Effector memory CD8-positive, alpha-beta T cell (primary cell): ENCODE measurements around the gene PRDM15.

Source experiments
- ATAC-seq: fragments of 150-1000 bp; cut with Tn5 transposase; replicated peaks from 2 replicates; pipeline ENCODE4 v1.10.0; 2021; ENCODE audit warnings: mild to moderate bottlenecking, moderate library complexity
- DNase-seq, 3 experiments: peaks; one replicate each; pipeline ENCODE4 v3.0.0; 2021
- H3K27ac Mint-ChIP-seq, 2 donors: one replicate each; pipeline ENCODE4 v1.8.0; 2022; ENCODE audit warnings: mild to moderate bottlenecking in 2 of 2, mixed read lengths in 2 of 2, moderate library complexity in 2 of 2
- H3K27me3 Mint-ChIP-seq, 2 donors: one replicate each; pipeline ENCODE4 v1.8.0; 2022; ENCODE audit warnings: mixed read lengths in 2 of 2
- H3K36me3 Mint-ChIP-seq: one replicate; pipeline ENCODE4 v1.8.0; 2022; ENCODE audit warnings: mild to moderate bottlenecking, moderate library complexity, mixed read lengths; ENCODE audit not compliant: insufficient read depth
- H3K4me1 Mint-ChIP-seq, 2 donors: one replicate each; pipeline ENCODE4 v1.8.0; 2022; ENCODE audit warnings: low read depth in 2 of 2, mixed read lengths in 2 of 2
- H3K4me3 Mint-ChIP-seq, 2 donors: one replicate each; pipeline ENCODE4 v1.8.0; 2022; ENCODE audit warnings: mild to moderate bottlenecking in 2 of 2, mixed read lengths in 2 of 2, moderate library complexity in 2 of 2
- H3K9me3 Mint-ChIP-seq, 2 donors: one replicate each; pipeline ENCODE4 v1.8.0; 2022; ENCODE audit warnings: mixed read lengths in 2 of 2

PRDM15 gene

GRCh38 chr21:41832596-41833496, 46.3 kb downstream of the PRDM15 start:
- Mint-ChIP-seq H3K4me1 (no peaks in the 10 kb centered on the region), H3K27me3 (no peaks in the 10 kb centered on the region), H3K9me3 (no peaks in the 10 kb centered on the region), H3K27ac (no peak overlapping the region), H3K4me3 (no peak overlapping the region), H3K36me3 (peaks cover 11% of the 10 kb centered on the region)
- ATAC-seq (no peak), DNase-seq (no peak)

- ATAC-seq, result no peak
- Mint-ChIP-seq H3K4me3 (no peak overlapping the region), H3K27ac (no peak overlapping the region), H3K36me3 (peaks cover 9% of the 10 kb centered on the region), H3K27me3 (no peaks in the 10 kb centered on the region), H3K4me1 (no peaks in the 10 kb centered on the region), H3K9me3 (no peaks in the 10 kb centered on the region)
- no peak for DNase-seq
Observed at GRCh38 chr21:41831866-41832595, 47.1 kb downstream of the PRDM15 start.

GRCh38 chr21:41831453-41831831, 47.7 kb downstream of the PRDM15 start:
- no peaks in the 10 kb centered on the region for H3K9me3 Mint-ChIP-seq

GRCh38 chr21:41830764-41831452, 48.2 kb downstream of the PRDM15 start:
- Mint-ChIP-seq H3K9me3 (no peaks in the 10 kb centered on the region), H3K4me1 (no peaks in the 10 kb centered on the region), H3K4me3 (no peak overlapping the region), H3K36me3 (peaks cover 4% of the 10 kb centered on the region), H3K27ac (no peak overlapping the region), H3K27me3 (no peaks in the 10 kb centered on the region)
- no peak for ATAC-seq
- DNase-seq, result no peak

More at GRCh38 chr21:41831453-41831831, 47.7 kb downstream of the PRDM15 start:
- Mint-ChIP-seq H3K36me3 (peaks cover 6% of the 10 kb centered on the region), H3K27me3 (no peaks in the 10 kb centered on the region), H3K27ac (no peak overlapping the region), H3K4me3 (no peak overlapping the region), H3K4me1 (no peaks in the 10 kb centered on the region)
- ATAC-seq, result no peak
- no peak for DNase-seq

- no peak overlapping the region for H3K4me3 Mint-ChIP-seq
- no peaks in the 10 kb centered on the region for H3K4me1 Mint-ChIP-seq
- peaks cover under 1% of the 10 kb centered on the region for H3K36me3 Mint-ChIP-seq
- no peak for DNase-seq
- no peaks in the 10 kb centered on the region for H3K9me3 Mint-ChIP-seq
- no peaks in the 10 kb centered on the region for H3K27me3 Mint-ChIP-seq
- H3K27ac Mint-ChIP-seq, result no peak overlapping the region
- ATAC-seq, result no peak
Observed at GRCh38 chr21:41830145-41830707, 48.9 kb downstream of the PRDM15 start.

- ATAC-seq (no peak), DNase-seq (no peak)
- H3K4me3 Mint-ChIP-seq, result no peak overlapping the region
- no peaks in the 10 kb centered on the region for H3K9me3 Mint-ChIP-seq
- no peak overlapping the region for H3K27ac Mint-ChIP-seq
- no peaks in the 10 kb centered on the region for H3K27me3 Mint-ChIP-seq
- no peaks in the 10 kb centered on the region for H3K4me1 Mint-ChIP-seq
- peaks cover 8% of the 10 kb centered on the region for H3K36me3 Mint-ChIP-seq
Observed at GRCh38 chr21:41828884-41829360, 50.2 kb downstream of the PRDM15 start.

GRCh38 chr21:41827951-41828883, 50.9 kb downstream of the PRDM15 start:
- H3K36me3 Mint-ChIP-seq, result peaks cover 15% of the 10 kb centered on the region
- no peak for DNase-seq
- H3K4me3 Mint-ChIP-seq, result no peak overlapping the region
- ATAC-seq, result no peak
- H3K27ac Mint-ChIP-seq, result no peak overlapping the region
- no peaks in the 10 kb centered on the region for H3K4me1 Mint-ChIP-seq
- H3K9me3 Mint-ChIP-seq, result no peaks in the 10 kb centered on the region
- no peaks in the 10 kb centered on the region for H3K27me3 Mint-ChIP-seq

- no peak overlapping the region for H3K27ac Mint-ChIP-seq
- H3K4me1 Mint-ChIP-seq, result no peaks in the 10 kb centered on the region
- DNase-seq, result no peak
- no peaks in the 10 kb centered on the region for H3K27me3 Mint-ChIP-seq
- H3K4me3 Mint-ChIP-seq, result no peak overlapping the region
- peaks cover 23% of the 10 kb centered on the region for H3K36me3 Mint-ChIP-seq
- H3K9me3 Mint-ChIP-seq, result no peaks in the 10 kb centered on the region
- no peak for ATAC-seq
Observed at GRCh38 chr21:41825881-41826280, 53.3 kb downstream of the PRDM15 start.

GRCh38 chr21:41825216-41825615, 53.9 kb downstream of the PRDM15 start:
- Mint-ChIP-seq H3K9me3 (no peaks in the 10 kb centered on the region), H3K36me3 (peaks cover 26% of the 10 kb centered on the region), H3K27me3 (no peaks in the 10 kb centered on the region), H3K27ac (no peak overlapping the region), H3K4me3 (no peak overlapping the region), H3K4me1 (no peaks in the 10 kb centered on the region)
- ATAC-seq (no peak), DNase-seq (no peak)

GRCh38 chr21:41824466-41825207, 54.5 kb downstream of the PRDM15 start:
- no peak for DNase-seq
- Mint-ChIP-seq H3K27me3 (no peaks in the 10 kb centered on the region), H3K36me3 (peaks cover 26% of the 10 kb centered on the region), H3K4me1 (peaks cover 0 to under 1% of the 10 kb centered on the region in 2 donors), H3K4me3 (no peak overlapping the region), H3K9me3 (no peaks in the 10 kb centered on the region), H3K27ac (no peak overlapping the region)
- no peak for ATAC-seq

GRCh38 chr21:41823906-41824305, 55.2 kb downstream of the PRDM15 start:
- DNase-seq, result no peak
- Mint-ChIP-seq H3K4me1 (peaks cover 0 to 3% of the 10 kb centered on the region in 2 donors), H3K4me3 (no peak overlapping the region), H3K9me3 (no peaks in the 10 kb centered on the region), H3K27ac (no peak overlapping the region), H3K27me3 (no peaks in the 10 kb centered on the region), H3K36me3 (peaks cover 26% of the 10 kb centered on the region)
- ATAC-seq, result no peak

GRCh38 chr21:41823166-41823565, 56.0 kb downstream of the PRDM15 start:
- Mint-ChIP-seq H3K9me3 (no peaks in the 10 kb centered on the region), H3K27me3 (no peaks in the 10 kb centered on the region), H3K27ac (no peak overlapping the region), H3K4me1 (peaks cover 0 to 3% of the 10 kb centered on the region in 2 donors), H3K36me3 (peaks cover 26% of the 10 kb centered on the region), H3K4me3 (no peak overlapping the region)
- no peak for ATAC-seq
- no peak for DNase-seq
